Stimulated activated CD8-positive, alpha-beta memory T cell treated with anti-CD3 and anti-CD28 coated beads, Interleukin-7, amount 100 ng/mL, for 4 hours (primary cell): ENCODE measurements around the gene EXOC6B.

Source experiments
- DNase-seq, 2 donors: peaks; one replicate each; pipeline ENCODE4 v3.0.0-alpha.2; 2020; ENCODE audit warnings: low read depth in 2 of 2

EXOC6B gene

GRCh38 chr2:72825257-72826155, at the start of gene EXOC6B:
Gene EXOC6B (minus strand): TSS chr2:72826033.
- DNase-seq = peak; percentile 74 to 83

GRCh38 chr2:72871880-72872279, 46.0 kb upstream of the EXOC6B start:
- no peak for DNase-seq

- DNase-seq = no peak
These were observed 45.2 kb upstream of the EXOC6B start for GRCh38 chr2:72871060-72871459.

- no peak for DNase-seq
These were observed 38.7 kb upstream of the EXOC6B start for GRCh38 chr2:72864500-72864899.

GRCh38 chr2:72863046-72863445, 37.2 kb upstream of the EXOC6B start:
- no peak for DNase-seq

- peak; percentile 64 to 69 for DNase-seq
These were observed 36.6 kb upstream of the EXOC6B start for GRCh38 chr2:72862239-72862988.

GRCh38 chr2:72859831-72860262, 34.0 kb upstream of the EXOC6B start:
- DNase-seq = peak; percentile 19 to 24

GRCh38 chr2:72851333-72851732, 25.5 kb upstream of the EXOC6B start:
- DNase-seq = no peak

- DNase-seq = no peak
These were observed 23.3 kb upstream of the EXOC6B start for GRCh38 chr2:72849138-72849462.

- DNase-seq = no peak
These were observed 22.8 kb upstream of the EXOC6B start for GRCh38 chr2:72848436-72849137.

- DNase-seq = no peak
These were observed 21.9 kb upstream of the EXOC6B start for GRCh38 chr2:72847534-72848315.

GRCh38 chr2:72846171-72847095, 20.6 kb upstream of the EXOC6B start:
- DNase-seq = no peak

GRCh38 chr2:72843301-72843700, 17.5 kb upstream of the EXOC6B start:
- DNase-seq = no peak

GRCh38 chr2:72841462-72842125, 15.8 kb upstream of the EXOC6B start:
- no peak for DNase-seq

GRCh38 chr2:72840066-72840465, 14.2 kb upstream of the EXOC6B start:
- DNase-seq = no peak

- DNase-seq = no peak
These were observed 11.3 kb upstream of the EXOC6B start for GRCh38 chr2:72837171-72837570.

GRCh38 chr2:72835403-72835802, 9.6 kb upstream of the EXOC6B start:
- DNase-seq = no peak

GRCh38 chr2:72834596-72834995, 8.8 kb upstream of the EXOC6B start:
- no peak for DNase-seq

- DNase-seq = no peak
These were observed 7.4 kb upstream of the EXOC6B start for GRCh38 chr2:72833084-72833714.
